Psoas muscle (tissue), 8 donors: ENCODE results near the gene CDK5RAP2. TPM values are rescaled to one million over a fixed set of nuclear protein-coding genes. Genes with fewer than 3 reads are reported as not detected.

Experiments used
- ATAC-seq, 4 donors: fragments of 200-7000 bp; cut with Tn5 transposase; one replicate each; pipeline ENCODE4 v1.9.1; 2020; ENCODE audit warnings: moderate library complexity in 3 of 4, mild to moderate bottlenecking in 2 of 4
- DNase-seq, 2 donors: peaks; one replicate each; pipeline ENCODE4 v3.0.0-alpha.2; 2020
- H3K27ac ChIP-seq: fragments of 200-600 bp; one replicate; pipeline ENCODE4 v1.8.0; 2022
- H3K27me3 ChIP-seq, 3 donors: fragments of 200-600 bp in 1 of 3; one replicate each; pipeline versions ENCODE4 v1.6.1 to v1.8.0; 2013 to 2022; ENCODE audit warnings: low read length in 2 of 3, mild to moderate bottlenecking in 2 of 3, moderate library complexity in 1 of 3; ENCODE audit not compliant: insufficient read depth in 3 of 3
- H3K36me3 ChIP-seq, 2 donors: fragments of 200-600 bp in 1 of 2; one replicate each; pipeline versions ENCODE4 v1.6.1 to v1.8.0; 2013 to 2022; ENCODE audit warnings: low read depth in 1 of 2, mild to moderate bottlenecking in 1 of 2, moderate library complexity in 1 of 2; ENCODE audit not compliant: insufficient read depth in 1 of 2
- H3K4me1 ChIP-seq: fragments of 200-600 bp; one replicate; pipeline ENCODE4 v1.8.0; 2022
- H3K4me3 ChIP-seq: fragments of 200-600 bp; one replicate; pipeline ENCODE4 v1.8.0; 2022; ENCODE audit warnings: mild to moderate bottlenecking
- H3K9me3 ChIP-seq: fragments of 200-600 bp; one replicate; pipeline ENCODE4 v1.8.0; 2022
- WGBS, 3 donors: extraction: QIAGEN DNeasy Blood & Tissue Kit; methylation state at CpG; one replicate each; pipeline versions ENCODE4 v1.1.6 to v1.1.7; 2013; 5-methylcytosine and 5-hydroxymethylcytosine counted together
- intact Hi-C, 2 donors: fragments of 100-400 bp; cut with DNase I; formaldehyde crosslinking; loops; one replicate each; pipeline versions ENCODE4 v1.11.0 to v1.14.2; 2022
- polyA plus RNA-seq, 3 donors: library from polyadenylated mRNA; stranded (reverse); fragments of 200-250 nt; gene quantifications; one replicate each; pipeline ENCODE4 v1.2.3, GENCODE V29; 2013
- total RNA-seq, 4 donors: library from RNA; stranded (reverse); fragmentation: NEBNext Ultra II Directional in 2 of 4; extraction: Animal tissue kit (Norgen Biotek cat#: 25700) in 2 of 4; gene quantifications; one replicate each; pipeline versions ENCODE4 v1.2.1 to v1.2.4, GENCODE V29; 2021 to 2023
- TF ChIP-seq, protein P1 (sequence below): fragments of 200-600 bp; IDR thresholded peaks from one replicate; pipeline ENCODE4 v1.8.0; 2022; ENCODE audit warnings: antibody characterized with exemption
- donor health status: healthy with polysubstance abuse.
- donor health status: DM: no; HTN: no; CAD: no; lungs with moderate emphysema.
- donor health status: Bipolar disorder and iron deficiency.
- donor health status: healthy.
- donor health status: DM: yes; HTN: yes; CAD: no.
- donor health status: DM: no; HTN: no; CAD: no.
- donor health status: DM: no; HTN: no; CAD: no.
- donor health status: DM: yes; HTN: yes; CAD: no.

The CDK5RAP2 gene
- total and polyA plus RNA-seq, 7 donors = 26.0 to 95.1 (median 60.3) TPM

GRCh38 chr9:120452631-120453030 lies 127.3 kb downstream of the CDK5RAP2 start:
- no peak for DNase-seq
- no peak overlapping the region for H3K4me3 ChIP-seq
- intact Hi-C loops = no loop called here
- H3K36me3 ChIP-seq = peaks cover 2 to 31% of the 10 kb centered on the region in 2 donors
- no peak for ATAC-seq
- WGBS, 3 donors = 90 to 95% (median 93%) methylated on average over 3 of the region's 3 CpGs
- peaks cover 3% of the 10 kb centered on the region for H3K4me1 ChIP-seq
- TF ChIP-seq, protein P1, sequence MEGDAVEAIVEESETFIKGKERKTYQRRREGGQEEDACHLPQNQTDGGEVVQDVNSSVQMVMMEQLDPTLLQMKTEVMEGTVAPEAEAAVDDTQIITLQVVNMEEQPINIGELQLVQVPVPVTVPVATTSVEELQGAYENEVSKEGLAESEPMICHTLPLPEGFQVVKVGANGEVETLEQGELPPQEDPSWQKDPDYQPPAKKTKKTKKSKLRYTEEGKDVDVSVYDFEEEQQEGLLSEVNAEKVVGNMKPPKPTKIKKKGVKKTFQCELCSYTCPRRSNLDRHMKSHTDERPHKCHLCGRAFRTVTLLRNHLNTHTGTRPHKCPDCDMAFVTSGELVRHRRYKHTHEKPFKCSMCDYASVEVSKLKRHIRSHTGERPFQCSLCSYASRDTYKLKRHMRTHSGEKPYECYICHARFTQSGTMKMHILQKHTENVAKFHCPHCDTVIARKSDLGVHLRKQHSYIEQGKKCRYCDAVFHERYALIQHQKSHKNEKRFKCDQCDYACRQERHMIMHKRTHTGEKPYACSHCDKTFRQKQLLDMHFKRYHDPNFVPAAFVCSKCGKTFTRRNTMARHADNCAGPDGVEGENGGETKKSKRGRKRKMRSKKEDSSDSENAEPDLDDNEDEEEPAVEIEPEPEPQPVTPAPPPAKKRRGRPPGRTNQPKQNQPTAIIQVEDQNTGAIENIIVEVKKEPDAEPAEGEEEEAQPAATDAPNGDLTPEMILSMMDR = no peak
- H3K27me3 ChIP-seq = no peaks in the 10 kb centered on the region
- H3K9me3 ChIP-seq = no peaks in the 10 kb centered on the region
- no peak overlapping the region for H3K27ac ChIP-seq

GRCh38 chr9:120450916-120451315 lies 129.1 kb downstream of the CDK5RAP2 start:
- peaks cover 2 to 19% of the 10 kb centered on the region in 2 donors for H3K36me3 ChIP-seq

GRCh38 chr9:120449566-120449965 lies 130.4 kb downstream of the CDK5RAP2 start:
- ATAC-seq = no peak
- DNase-seq = no peak
- 92 to 99% (median 98%) methylated on average over 2 of the region's 2 CpGs for WGBS, 3 donors
- Histone ChIP-seq H3K4me3 (no peak overlapping the region), H3K27me3 (no peaks in the 10 kb centered on the region), H3K4me1 (peaks cover 3% of the 10 kb centered on the region), H3K27ac (no peak overlapping the region), H3K36me3 (peaks cover 0 to 27% of the 10 kb centered on the region in 2 donors), H3K9me3 (no peaks in the 10 kb centered on the region)
- intact Hi-C loops = no loop called here
- TF ChIP-seq, protein P1 = no peak

More at GRCh38 chr9:120450916-120451315, 129.1 kb downstream of the CDK5RAP2 start:
- Histone ChIP-seq H3K9me3 (no peaks in the 10 kb centered on the region), H3K4me3 (no peak overlapping the region), H3K4me1 (peaks cover 3% of the 10 kb centered on the region), H3K27ac (no peak overlapping the region), H3K27me3 (no peaks in the 10 kb centered on the region)
- ATAC-seq = no peak
- no peak for DNase-seq
- WGBS, 3 donors = 33 to 58% (median 48%) methylated on average over 3 of the region's 3 CpGs
- intact Hi-C loops = no loop called here
- TF ChIP-seq, protein P1 = no peak

DNA sequence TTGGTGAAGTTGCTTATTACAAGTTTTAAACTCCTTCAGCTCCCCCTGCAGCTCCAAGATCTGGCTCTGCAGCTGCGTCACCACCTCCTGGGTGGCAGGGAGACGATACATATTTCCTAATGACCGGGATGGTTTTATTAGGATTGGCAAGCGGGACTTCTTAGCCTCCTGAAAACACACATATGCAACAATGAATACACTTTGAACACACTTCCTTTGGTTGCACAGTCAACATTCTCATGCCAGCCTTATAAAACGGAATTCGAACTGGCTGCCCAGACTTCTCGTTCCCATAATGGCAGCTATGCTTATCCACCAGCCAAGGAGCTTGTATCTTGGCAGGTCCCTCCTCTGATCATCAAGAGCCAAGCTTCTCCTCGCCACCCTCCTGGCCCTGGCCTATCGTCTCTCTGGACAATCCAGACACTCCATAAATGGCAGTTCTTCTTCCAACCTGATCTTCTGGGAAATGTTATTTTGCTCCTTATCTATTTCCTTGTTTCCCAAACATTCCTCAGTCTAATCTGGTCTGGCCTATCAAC lies 131.9 kb downstream of the CDK5RAP2 start:
- intact Hi-C loops = no loop called here
- Histone ChIP-seq H3K27me3 (no peaks in the 10 kb centered on the region), H3K4me3 (no peak overlapping the region), H3K9me3 (no peaks in the 10 kb centered on the region), H3K36me3 (peaks cover 0 to 31% of the 10 kb centered on the region in 2 donors), H3K27ac (no peak overlapping the region), H3K4me1 (peaks cover 3% of the 10 kb centered on the region)
- ATAC-seq = peak in 1 of 4 donors; percentile 61
- TF ChIP-seq, protein P1 = no peak
- DNase-seq = no peak
- WGBS, 3 donors = 39 to 64% (median 48%) methylated on average over 9 of the region's 9 CpGs

DNA sequence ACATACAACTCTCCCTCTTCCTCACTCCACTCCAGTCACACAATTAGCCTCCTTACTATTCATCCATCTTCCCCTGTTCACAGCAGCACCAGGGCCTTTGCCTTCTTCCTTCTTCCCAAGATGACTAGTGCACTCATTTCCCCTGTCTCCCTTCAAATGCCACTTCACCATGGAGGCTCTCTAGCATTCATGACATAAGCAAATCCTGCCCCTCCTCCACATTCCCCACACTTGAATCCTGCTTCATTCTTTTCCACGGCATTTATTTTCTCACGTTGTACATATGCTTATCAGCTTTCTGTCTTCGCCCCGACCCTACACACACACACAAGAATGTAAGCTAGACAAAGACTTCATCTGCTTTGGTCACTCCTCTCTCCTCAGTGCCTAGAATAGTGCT lies 133.3 kb downstream of the CDK5RAP2 start:
- Histone ChIP-seq H3K27ac (no peak overlapping the region), H3K9me3 (no peaks in the 10 kb centered on the region), H3K27me3 (no peaks in the 10 kb centered on the region), H3K36me3 (peaks cover 0 to 38% of the 10 kb centered on the region in 2 donors), H3K4me1 (peaks cover 3% of the 10 kb centered on the region), H3K4me3 (no peak overlapping the region)
- 88 to 92% (median 90%) methylated on average over 4 of the region's 4 CpGs for WGBS, 3 donors
- intact Hi-C loops = no loop called here
- DNase-seq = no peak
- no peak for ATAC-seq
- TF ChIP-seq, protein P1 = no peak
